T-helper 22 cell (primary cell): ENCODE data around the gene LAMB1.
"Not testable (repeated sequence)": the region's sequence is repeated elsewhere in the genome, so short reads cannot be mapped to it uniquely, and the experiment has no call there.

Experiments
- DNase-seq: peaks from one replicate; pipeline ENCODE4 v3.0.0-alpha.2; 2020; ENCODE audit warnings: low read depth

Gene LAMB1

DNA sequence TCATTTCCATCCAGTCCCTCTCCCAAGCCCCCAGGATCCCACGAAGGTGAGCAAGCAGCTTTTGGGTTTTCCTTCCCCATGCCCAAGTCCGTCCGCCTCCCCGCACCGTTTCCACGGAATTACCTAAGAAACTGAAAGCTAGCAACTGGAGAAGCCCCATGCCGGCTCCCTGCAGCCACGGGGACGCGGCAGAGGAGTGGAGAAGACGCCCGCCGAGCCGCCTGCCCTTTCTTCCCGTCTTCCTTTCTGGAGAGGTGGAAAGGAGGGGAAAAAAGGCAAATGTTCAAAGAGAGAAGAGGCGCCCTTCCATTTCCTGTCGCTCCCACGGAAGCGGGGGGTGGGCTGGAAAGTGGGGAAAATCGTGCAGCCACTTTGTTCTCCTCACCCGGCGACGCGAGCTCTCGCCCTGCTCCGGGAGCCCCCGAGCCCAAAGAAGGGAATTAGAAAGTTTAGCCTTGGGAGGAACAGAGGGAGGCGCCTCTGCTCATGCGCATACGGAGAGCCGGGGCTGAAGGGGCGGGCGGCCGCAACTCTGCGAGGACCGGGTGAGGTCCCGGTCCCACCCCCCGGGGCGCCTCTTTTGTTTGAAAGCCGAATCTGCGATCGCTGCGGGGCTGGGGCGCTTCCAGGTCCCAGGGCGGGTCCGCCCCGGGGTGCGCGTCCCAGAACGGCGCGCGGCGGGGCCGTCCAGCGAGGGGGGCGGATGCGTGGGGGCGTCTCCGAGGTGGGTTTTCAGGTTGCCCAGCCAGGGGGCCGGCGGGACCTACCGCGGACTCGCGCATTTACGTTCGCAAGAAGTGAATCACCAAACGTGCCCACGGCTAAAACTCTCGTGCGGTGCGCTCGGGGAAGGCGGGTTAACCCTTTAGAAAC, at the start of gene LAMB1:
TSS of gene LAMB1 (minus strand) at position 436 of the 873 bp plus-strand sequence. CDS start at position 160, 276 bp downstream.
- no peak for DNase-seq

DNA sequence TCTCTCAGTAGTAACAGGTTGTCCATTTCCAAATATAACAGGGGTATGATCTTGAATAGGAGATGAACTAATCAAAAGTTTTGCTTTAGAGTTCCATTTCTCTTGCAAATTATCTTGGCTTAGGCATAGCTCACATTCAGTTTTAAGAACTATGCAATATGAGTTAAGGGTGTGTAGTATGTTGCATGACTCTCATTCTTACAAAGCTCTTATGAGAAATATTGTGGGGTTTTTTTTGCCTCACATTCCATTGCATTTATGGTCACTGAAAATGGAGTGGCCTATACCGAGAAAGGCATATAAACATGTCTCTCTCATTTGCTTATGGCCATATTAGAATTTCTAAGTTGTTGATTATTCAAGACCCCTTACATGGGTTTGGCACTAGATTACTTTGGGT, 48.5 kb upstream of the LAMB1 start:
- no peak for DNase-seq

DNA sequence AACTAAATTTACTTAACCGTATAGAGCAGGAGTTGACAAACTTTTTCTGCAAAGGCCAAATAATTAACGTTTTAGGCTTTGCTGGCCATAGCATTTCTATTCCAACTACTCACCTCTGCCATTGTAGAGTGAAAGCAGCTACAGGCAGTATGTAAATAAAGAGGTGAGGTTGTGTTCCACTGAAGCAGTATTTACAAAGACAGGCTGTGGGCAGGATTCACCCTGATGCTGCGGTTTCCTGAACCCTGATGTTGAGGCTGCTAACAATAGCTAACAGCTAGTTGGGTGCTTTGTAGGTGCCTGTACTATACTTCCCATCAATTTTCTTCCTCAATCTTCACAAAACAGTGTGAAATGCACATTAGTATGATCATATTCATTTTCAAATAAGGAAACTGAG, 47.0 kb upstream of the LAMB1 start:
- DNase-seq = no peak

DNA sequence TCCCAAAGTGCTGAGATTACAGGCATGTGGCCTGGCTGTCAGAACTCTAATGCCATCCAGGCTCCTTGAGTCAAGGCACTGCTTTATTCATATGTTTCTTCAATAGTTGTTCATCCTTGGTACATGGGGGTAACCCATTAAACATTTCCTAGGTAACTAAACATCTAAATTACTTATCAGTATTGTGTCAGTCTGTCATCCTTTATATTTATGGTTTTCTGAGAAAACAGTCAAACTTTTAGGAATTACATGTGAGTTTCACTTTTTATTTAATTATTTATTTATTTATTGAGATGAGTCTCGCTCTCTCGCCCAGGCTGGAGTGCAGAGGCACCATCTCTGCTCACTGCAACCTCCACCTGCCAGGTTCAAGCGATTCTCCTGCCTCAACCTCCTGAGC, 45.5 kb upstream of the LAMB1 start:
- no peak for DNase-seq

DNA sequence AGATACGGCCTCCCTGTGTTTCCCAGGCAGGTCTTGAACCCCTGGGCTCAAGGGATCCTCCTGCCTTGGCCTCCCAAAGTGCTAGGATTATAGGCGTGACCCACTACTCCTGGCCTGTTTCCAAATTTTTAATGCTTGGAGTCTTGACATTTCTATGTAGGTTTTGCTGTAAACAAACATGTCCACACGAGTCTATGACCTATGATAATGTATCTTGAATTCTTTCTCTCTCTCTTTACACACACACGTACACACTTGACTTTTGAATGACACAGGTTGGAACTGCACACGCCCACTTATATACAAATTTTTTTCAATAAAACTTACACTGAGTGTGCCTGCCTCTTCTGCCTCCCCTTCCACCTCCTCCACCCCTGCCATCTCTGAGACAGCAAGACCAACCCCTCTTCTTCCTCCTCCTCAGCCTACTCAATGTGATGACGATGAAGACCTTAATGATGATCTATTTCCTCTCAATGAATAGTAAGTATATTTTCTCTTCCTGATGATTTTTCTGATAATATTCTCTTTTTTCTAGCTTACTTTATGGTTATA, 44.1 kb upstream of the LAMB1 start:
- no peak for DNase-seq

DNA sequence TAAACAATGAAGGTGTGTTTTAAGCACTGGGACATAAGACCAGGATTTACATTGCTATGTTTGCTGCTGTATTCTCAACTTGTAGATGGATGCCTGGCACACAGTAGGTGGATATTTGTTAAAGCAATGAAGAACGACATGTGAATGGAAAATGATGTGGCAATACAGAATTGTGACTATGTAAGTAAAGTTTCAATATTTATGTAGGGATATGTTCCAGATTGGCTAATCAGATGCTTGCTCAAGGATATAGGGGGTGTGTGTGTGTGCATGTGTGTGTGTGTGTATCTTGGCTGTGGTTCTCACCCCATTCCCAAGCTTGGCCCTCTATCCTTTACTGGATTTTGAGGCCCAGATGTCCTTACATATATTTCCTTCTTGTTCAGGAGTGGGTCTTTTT, 42.7 kb upstream of the LAMB1 start:
- DNase-seq = no peak

DNA sequence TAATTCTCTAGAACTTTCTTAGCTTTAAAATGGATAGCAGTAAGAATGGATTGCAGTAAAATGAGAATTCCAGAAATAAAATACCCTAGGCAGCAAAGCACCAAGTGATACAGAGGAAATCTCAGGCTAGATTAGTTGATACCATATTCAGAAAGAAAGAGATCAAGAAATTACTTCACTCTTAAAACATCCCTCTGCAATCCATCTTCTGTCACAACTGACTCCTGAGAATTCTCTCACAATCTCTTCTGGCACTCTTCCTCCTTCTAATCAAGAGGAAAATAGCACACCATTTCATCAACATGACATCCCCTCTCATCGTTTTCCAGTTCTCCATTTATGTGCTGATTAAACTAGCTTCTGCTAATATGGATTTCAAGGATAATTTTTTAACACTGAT, 42.2 kb upstream of the LAMB1 start:
- no peak for DNase-seq

DNA sequence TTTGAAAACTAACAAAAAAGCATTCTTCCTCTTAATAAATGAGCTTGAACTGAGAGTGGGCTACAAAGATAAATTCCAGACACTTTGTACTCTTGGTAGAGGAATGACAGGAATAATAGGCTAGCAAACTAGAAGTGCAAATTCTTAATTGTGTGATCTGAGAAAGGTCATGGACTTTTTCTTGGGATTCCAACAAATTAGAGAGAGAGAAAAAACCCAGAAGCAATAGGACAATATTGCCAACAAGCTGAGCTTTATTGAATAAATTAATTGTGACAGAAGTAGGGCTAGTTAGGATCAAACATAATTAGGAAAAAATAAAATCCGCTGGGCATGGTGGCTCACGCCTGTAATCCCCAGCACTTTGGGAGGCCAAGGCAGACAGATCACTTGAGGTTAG, 41.4 kb upstream of the LAMB1 start:
- DNase-seq = no peak

DNA sequence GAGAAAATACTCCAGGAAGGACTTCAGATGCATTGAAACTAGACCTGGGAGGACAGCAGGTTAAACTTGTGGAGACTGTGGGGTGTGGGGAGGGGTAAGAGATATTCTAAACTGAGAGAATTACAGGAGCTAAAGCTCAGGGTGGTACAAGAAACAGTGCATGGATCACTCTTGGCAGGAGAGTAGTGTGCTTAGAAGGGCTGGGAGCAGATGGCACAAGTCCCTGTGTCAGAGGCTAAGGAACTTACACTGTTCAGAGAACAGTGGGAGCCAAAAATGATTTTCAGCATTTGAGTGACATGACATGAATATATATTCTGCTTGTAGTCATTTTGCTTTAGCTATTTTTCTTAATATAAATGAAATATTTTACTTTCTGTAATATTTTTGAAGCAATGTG, 36.0 kb upstream of the LAMB1 start:
- no peak for DNase-seq

DNA sequence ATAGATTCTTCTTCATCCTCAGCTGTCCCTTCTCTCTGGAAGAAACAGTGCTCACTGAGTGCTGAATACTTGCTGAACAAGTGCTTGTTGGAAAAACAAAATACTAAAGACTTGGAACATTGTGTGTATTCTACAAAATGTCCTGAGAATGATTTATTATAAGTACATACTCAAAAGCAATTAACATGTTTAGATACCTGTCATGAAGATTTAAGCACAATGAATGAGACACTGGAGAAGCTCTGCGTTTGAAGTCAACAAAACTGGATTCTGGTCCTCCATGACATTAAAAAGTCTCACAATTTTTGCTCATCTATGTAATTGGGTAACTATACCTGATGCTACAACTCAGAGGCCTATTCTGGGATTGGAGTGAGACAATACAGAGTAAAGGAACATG, 34.8 kb upstream of the LAMB1 start:
- no peak for DNase-seq

DNA sequence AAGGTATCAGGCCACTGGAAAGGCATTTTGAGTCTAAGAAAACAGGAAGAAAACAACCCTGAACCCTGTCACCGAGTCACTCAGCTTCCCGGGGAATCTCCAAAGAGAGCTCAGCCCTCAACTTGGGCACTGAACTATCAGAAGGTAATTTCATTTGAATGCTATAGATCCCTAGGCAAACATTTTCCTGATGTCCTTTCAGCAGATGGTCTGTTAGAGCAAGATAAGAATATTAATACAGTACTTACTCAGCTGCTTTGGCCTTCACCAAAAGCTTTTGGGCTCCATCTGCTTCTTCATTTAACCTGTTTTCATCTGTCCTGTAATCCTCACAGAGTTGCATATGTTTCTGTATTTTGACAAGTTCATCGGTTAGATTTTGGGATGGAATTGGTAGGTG, 34.2 kb upstream of the LAMB1 start:
- DNase-seq = no peak

DNA sequence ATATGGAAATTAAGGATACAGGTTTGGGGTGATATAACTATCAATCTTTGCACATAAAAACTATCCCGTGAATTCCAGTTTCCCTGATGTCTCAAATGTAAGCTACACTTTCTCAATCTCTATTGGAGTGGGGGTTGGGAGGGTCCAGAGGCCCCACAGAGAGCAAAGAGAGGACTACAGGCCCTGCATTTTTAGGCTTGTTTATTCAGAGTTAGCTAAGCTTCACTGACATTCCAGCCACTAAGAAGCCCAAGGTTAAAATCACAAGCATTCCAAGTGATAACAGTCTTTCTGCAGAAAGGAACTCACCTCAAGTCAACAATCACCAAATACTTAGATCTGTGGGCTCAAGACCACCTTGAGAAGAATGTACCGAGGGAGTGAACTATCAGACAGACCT, 31.6 kb upstream of the LAMB1 start:
- no peak for DNase-seq

DNA sequence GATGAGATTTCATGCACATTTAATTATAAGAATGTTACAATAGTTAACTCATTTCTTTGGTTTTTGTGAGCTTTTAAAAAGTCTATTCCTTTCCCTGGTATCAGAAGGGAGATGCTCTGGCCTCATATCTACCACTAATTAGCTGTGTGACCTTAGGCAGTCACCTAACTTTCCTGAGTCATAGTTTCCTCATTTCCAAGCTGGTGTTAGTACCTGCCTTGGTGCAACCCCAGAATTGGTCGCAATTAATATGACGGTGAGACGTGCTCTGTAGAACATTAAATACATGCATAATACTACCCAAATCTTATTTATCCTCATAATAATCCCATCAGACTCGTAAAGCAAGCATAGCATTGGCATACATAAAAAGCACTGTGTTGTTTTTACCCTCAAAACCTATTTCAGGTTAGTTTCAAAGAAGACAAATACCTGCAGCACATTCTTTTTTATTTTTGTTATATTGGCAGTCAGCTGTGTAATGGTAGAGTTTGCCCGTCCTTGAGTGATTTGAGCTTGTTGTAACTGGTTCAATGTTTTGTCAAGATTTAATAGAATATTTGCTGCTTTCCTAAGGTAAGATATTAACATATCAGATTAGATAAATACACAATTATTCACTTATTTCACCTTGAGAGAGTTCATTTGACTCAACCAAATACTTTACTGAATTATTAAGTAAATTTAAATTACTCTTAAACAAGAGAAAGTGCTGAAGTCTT, 31.0 kb upstream of the LAMB1 start:
- no peak for DNase-seq

DNA sequence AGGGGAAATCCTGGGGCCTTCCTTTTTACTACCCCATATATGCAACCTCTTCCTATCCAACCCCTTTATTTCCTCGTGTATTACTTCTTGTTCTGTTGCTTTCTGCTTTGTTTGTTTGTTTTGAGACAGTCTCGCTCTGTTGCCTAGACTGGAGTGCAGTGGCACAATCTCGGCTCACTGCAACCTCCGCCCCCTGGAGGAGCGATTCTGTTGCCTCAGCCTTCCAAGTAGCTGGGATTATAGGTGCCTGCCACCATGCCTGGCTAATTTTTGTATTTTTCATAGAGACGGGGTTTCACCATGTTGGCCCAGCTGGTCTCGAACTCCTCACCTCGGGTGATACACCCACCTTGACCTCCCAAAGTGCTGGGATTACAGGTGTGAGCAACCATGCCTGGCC, 30.3 kb upstream of the LAMB1 start:
- DNase-seq = not testable (repeated sequence)

DNA sequence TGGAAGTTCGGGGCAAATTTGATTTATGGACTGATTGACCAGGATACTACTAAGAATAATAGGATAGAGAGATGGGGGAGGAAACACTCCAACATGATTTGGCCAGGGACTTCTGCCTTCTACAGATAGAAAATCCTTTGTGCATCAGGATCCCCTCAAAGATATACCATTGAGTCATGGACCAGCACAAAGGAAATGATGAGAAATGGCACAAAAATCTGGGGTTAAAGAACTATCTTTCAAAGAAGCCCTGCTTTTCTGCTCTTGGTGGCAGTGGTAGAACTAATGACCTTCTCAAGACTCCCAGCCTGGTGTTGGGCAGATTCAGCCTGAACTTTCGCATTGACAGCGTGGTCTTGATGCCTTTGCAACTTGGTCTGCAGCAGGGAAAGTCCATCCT, 27.6 kb upstream of the LAMB1 start:
- no peak for DNase-seq

DNA sequence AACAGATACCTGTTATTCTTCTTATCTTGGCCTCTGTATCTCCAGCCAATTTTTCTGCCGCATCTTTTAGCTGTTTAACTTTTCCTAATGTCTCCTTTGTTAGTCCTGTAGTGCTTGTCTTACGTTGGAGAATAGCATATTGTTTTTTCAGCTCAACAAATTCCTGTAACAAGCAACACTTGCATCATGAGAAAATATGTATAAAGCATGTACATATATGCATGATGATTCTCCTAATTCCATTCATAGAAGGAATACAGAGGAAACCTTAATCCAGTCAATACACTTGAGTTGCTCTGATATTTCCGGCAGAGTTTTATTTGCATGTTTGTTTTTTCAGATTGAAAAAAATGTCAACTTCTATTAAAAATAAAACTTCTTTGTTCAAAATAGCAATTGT, 26.1 kb upstream of the LAMB1 start:
- no peak for DNase-seq

DNA sequence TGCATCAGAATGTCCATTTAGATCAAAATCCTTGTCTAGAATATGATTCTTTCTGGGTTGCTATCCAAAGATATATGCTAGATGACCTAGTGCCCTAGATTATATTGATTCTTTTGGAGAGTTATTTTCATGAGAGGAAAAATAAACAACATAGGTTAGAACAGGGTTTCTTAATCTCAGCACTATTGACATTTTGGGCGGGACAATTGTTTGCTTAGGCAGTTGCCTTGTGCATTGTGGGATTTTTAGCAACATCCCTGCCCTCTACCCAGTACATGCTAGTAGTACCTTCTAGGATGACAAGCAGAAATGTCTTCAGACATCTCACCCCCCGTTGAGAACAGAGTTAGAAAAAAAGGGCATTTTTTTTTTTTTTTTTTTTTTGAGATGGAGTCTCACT, 25.1 kb upstream of the LAMB1 start:
- DNase-seq = no peak

DNA sequence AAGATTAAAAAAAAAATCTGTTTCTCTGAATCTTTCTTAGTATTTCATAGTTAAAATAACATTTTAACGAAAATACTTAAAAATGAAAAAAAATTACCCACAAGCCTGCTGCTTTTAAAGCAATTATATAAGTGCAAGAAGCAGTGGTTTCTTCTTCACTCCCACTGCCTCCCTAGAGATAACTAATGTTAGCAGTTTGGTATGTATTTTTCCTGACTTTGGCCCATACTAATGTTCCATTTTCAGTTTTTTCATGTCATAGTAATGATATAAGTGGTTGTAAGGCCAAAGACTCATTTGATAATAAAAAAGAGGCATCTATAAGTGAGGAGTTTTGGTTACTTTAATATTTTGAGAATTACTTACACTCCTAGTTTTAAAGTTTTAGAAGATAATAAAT, 24.3 kb upstream of the LAMB1 start:
- no peak for DNase-seq

DNA sequence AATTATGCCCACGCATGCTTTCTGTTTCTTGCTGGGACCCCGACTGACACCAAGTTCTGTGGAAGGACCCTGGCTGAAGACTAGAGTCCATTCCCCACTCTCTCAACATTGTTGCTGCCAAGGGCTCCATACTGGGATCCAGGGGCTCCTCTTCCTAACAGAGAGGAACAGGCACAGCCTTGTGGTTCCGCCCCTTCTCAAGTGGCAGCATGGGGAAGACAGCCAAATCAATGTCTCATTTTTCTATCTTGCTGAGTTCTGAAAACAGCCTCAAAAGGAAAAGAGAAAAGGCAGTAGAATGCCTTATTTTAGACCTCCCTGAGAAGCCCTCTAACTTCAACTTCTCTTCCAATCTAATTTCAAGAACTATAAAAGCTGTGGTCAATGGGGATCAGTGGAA, 23.7 kb upstream of the LAMB1 start:
- DNase-seq = no peak

DNA sequence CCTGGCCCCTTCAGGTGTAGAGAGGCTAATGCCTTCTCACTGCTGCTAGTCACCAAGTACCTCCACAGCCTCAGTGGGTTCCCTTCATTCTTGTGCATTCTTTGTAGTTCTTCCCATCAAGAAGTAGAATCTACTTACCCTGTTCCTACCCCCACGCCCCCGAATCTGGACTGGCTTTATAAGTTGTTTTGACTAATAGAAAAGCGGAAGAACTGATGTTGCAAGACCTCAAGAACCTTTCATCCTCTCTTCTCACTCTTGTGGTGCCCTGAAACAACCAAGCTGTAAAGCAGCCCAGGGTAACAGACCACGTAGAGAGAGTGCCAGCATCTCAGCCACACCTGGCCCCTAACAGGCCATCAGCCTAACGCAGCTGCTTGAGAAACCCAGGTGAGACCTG, 23.2 kb upstream of the LAMB1 start:
- DNase-seq = no peak

DNA sequence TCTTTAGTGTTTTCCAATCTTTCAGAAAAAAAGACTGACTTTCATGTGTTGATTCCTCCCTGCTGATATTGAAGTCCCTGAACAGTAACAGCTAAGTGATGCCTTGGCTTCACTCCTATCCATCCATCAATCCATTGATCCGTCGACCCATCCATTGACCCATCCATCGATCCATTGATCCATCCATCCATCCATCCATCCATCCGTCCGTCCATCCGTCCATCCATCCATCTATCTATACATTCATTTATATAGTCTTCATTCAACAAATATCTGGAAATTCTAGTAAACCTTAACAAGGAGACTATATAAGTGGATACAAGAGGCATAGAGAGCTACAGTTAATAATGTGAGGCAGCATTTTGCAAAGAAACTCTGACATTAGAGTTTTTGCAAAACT, 21.6 kb upstream of the LAMB1 start:
- no peak for DNase-seq

DNA sequence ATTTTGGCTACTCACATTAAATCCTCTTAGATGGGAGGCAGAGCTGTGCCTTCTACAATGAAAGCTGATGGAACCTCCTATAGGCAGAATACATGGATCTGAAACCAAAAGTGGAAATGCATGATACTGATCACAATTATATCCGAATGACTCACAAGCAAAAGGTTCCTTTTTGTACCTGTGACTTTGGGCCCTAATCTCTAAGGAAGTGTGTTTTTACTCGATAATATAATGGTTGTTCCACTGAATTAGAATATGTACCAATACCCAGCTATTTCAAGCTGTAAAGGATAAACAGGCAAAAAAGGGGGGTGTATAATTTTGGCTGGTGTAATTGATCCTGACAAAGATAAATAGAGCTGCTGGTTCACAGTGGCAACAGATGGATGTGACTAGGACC, 17.6 kb upstream of the LAMB1 start:
- DNase-seq = no peak

DNA sequence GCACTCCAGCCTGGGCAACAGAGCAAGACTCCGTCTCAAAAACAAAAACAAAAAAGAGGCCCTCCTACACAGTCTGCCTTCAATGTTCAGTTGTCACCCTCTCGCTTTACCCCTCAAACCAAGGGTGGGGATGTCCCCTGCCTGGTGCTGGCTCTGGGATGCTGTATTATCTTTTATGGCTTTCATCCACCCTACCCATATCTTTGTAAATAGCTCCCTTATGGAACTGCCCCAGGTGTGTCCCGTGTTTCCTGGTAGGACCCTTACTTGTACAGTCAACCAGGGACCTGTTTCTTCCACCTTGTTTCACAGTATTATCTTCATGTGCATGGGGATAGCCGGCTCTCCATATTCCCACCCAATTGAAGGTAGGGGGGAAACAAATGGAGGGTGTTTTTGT, 15.7 kb upstream of the LAMB1 start:
- DNase-seq = no peak
